Neuronal stem cell (in vitro differentiated cells): ENCODE results near the gene POLR1A.
A peak's percentile ranks its signal among the peaks of the same experiment; 100 is the strongest.

Source experiments
- DNase-seq: peaks from one replicate; pipeline ENCODE4 v3.0.0-alpha.2; 2013; ENCODE audit warnings: low spot score
- H2AFZ ChIP-seq: one replicate; pipeline ENCODE4 v1.6.1; 2013; ENCODE audit warnings: mild to moderate bottlenecking, low read length, inconsistent platforms
- H2AK5ac ChIP-seq: 2 replicates; pipeline ENCODE4 v1.6.1; 2013; ENCODE audit warnings: low read depth, mild to moderate bottlenecking, inconsistent platforms, low read length, moderate library complexity, mixed read lengths
- H2BK120ac ChIP-seq: 2 replicates; pipeline ENCODE4 v1.6.1; 2013; ENCODE audit warnings: low read depth, mild to moderate bottlenecking, inconsistent platforms, low read length, moderate library complexity, mixed read lengths
- H2BK12ac ChIP-seq: one replicate; pipeline ENCODE4 v1.6.1; 2013; ENCODE audit warnings: low read length, inconsistent platforms
- H2BK15ac ChIP-seq: 2 replicates; pipeline ENCODE4 v1.6.1; 2013; ENCODE audit warnings: mild to moderate bottlenecking, low read length, inconsistent platforms, mixed read lengths
- H2BK5ac ChIP-seq: one replicate; pipeline ENCODE4 v1.6.1; 2013; ENCODE audit warnings: inconsistent platforms, mild to moderate bottlenecking, low read length, moderate library complexity
- H3K14ac ChIP-seq: one replicate; pipeline ENCODE4 v1.6.1; 2013; ENCODE audit warnings: low read length, inconsistent platforms
- H3K18ac ChIP-seq: 2 replicates; pipeline ENCODE4 v1.6.1; 2013; ENCODE audit warnings: low read length, inconsistent platforms
- H3K23ac ChIP-seq: 2 replicates; pipeline ENCODE4 v1.6.1; 2013; ENCODE audit warnings: low read depth, mild to moderate bottlenecking, mixed read lengths, low read length, inconsistent platforms; ENCODE audit not compliant: poor library complexity
- H3K27ac ChIP-seq: replicated peaks from 3 replicates; pipeline ENCODE4 v1.5.1; 2013; ENCODE audit warnings: low read length, inconsistent platforms
- H3K27me3 ChIP-seq, 3 experiments: 2 replicates each; pipeline ENCODE4 v1.6.1; 2013; ENCODE audit warnings: low read length in 3 of 3, mild to moderate bottlenecking in 2 of 3, inconsistent platforms in 1 of 3, low read depth in 1 of 3, mixed read lengths in 1 of 3, moderate library complexity in 1 of 3; ENCODE audit not compliant: control insufficient read depth in 3 of 3, insufficient read depth in 3 of 3
- H3K36me3 ChIP-seq, 2 donors: replicated peaks in 1 of 2; 2 replicates each; pipeline ENCODE4 v1.6.1; 2013; ENCODE audit warnings: low read length in 2 of 2; ENCODE audit not compliant: control insufficient read depth in 2 of 2, insufficient read depth in 2 of 2
- H3K4ac ChIP-seq: 2 replicates; pipeline ENCODE4 v1.6.1; 2013; ENCODE audit warnings: inconsistent platforms, mild to moderate bottlenecking, low read length, moderate library complexity
- H3K4me1 ChIP-seq, 2 donors: 1 replicate in 1 of 2; 2 replicates in 1 of 2; pipeline ENCODE4 v1.6.1; 2013; ENCODE audit warnings: low read length in 2 of 2, low read depth in 1 of 2; ENCODE audit not compliant: control insufficient read depth in 2 of 2, insufficient read depth in 1 of 2
- H3K4me2 ChIP-seq: one replicate; pipeline ENCODE4 v1.6.1; 2013; ENCODE audit warnings: mild to moderate bottlenecking, low read length, inconsistent platforms; ENCODE audit not compliant: insufficient read depth, poor library complexity, severe bottlenecking
- H3K4me3 ChIP-seq, 2 donors: 2 replicates each; pipeline ENCODE4 v1.5.1; 2013; ENCODE audit warnings: low read length in 2 of 2, mild to moderate bottlenecking in 2 of 2, inconsistent platforms in 1 of 2, moderate library complexity in 1 of 2
- H3K79me1 ChIP-seq: one replicate; pipeline ENCODE4 v1.6.1; 2013; ENCODE audit warnings: low read depth, mild to moderate bottlenecking, inconsistent platforms, low read length, moderate library complexity
- H3K9ac ChIP-seq: one replicate; pipeline ENCODE4 v1.6.1; 2013; ENCODE audit warnings: mild to moderate bottlenecking, low read depth, low read length, inconsistent platforms; ENCODE audit not compliant: poor library complexity
- H3K9me3 ChIP-seq, 2 donors: replicated peaks in 1 of 2; 2 replicates each; pipeline versions ENCODE3 to v1.6.1; 2013; ENCODE audit warnings: low read length in 2 of 2, mild to moderate bottlenecking in 2 of 2, inconsistent platforms in 1 of 2, low read depth in 1 of 2, mixed read lengths in 1 of 2, moderate library complexity in 1 of 2; ENCODE audit not compliant: control insufficient read depth in 2 of 2, insufficient read depth in 1 of 2
- H4K8ac ChIP-seq: one replicate; pipeline ENCODE4 v1.6.1; 2013; ENCODE audit warnings: low read depth, mild to moderate bottlenecking, inconsistent platforms, low read length, moderate library complexity
- H4K91ac ChIP-seq: one replicate; pipeline ENCODE4 v1.6.1; 2013; ENCODE audit warnings: low read length, low read depth, mild to moderate bottlenecking, inconsistent platforms; ENCODE audit not compliant: poor library complexity
- WGBS, 2 donors: extraction: QIAGEN DNeasy Blood & Tissue Kit; methylation state at CpG; one replicate each; pipeline ENCODE4 v1.1.7; 2013; ENCODE audit warnings: missing lambda C conversion rate in 2 of 2, mixed read lengths in 1 of 2; ENCODE audit not compliant: insufficient read length in 2 of 2, insufficient replicate concordance in 1 of 2; ENCODE audit errors: extremely low coverage in 2 of 2; 5-methylcytosine and 5-hydroxymethylcytosine counted together

Gene POLR1A

GRCh38 chr2:86017901-86018896, 87.5 kb downstream of the POLR1A start:
- DNase-seq, result no peak
- WGBS, 2 donors, result no CpG with 5 or more reads among the region's 22 CpGs
- Histone ChIP-seq H2BK120ac (no peak overlapping the region), H3K9ac (no peak overlapping the region), H3K27me3 (no peaks in the 10 kb centered on the region), H3K4me2 (no peak overlapping the region), H3K14ac (no peak overlapping the region), H2BK5ac (no peak overlapping the region), H2BK15ac (no peak overlapping the region), H3K4ac (no peak overlapping the region), H4K91ac (no peak overlapping the region), H3K18ac (peak overlapping the region; percentile 49), H3K4me3 (no peak overlapping the region), H2BK12ac (no peak overlapping the region), H2AFZ (no peak overlapping the region), H3K23ac (no peak overlapping the region), H3K36me3 (peaks cover 0 to 3% of the 10 kb centered on the region in 2 donors), H2AK5ac (peak overlapping the region; percentile 3), H4K8ac (no peak overlapping the region), H3K27ac (no peak overlapping the region), H3K4me1 (peaks cover 0 to 1% of the 10 kb centered on the region in 2 donors), H3K9me3 (peaks cover 3 to 4% of the 10 kb centered on the region in 2 donors), H3K79me1 (no peaks in the 10 kb centered on the region)

- Histone ChIP-seq H3K18ac (no peak overlapping the region), H2AFZ (no peak overlapping the region), H3K27ac (no peak overlapping the region), H3K27me3 (no peaks in the 10 kb centered on the region), H3K4me1 (peaks cover 0 to 1% of the 10 kb centered on the region in 2 donors), H3K4ac (no peak overlapping the region), H2BK120ac (no peak overlapping the region), H2AK5ac (no peak overlapping the region), H2BK12ac (no peak overlapping the region), H3K79me1 (no peaks in the 10 kb centered on the region), H3K9ac (no peak overlapping the region), H4K91ac (no peak overlapping the region), H2BK15ac (no peak overlapping the region), H3K4me3 (no peak overlapping the region), H3K14ac (no peak overlapping the region), H4K8ac (no peak overlapping the region), H3K36me3 (no peaks in the 10 kb centered on the region), H2BK5ac (no peak overlapping the region), H3K4me2 (no peak overlapping the region), H3K9me3 (peaks cover 3 to 7% of the 10 kb centered on the region in 2 donors), H3K23ac (no peak overlapping the region)
- no peak for DNase-seq
- no CpG with 5 or more reads among the region's 12 CpGs for WGBS, 2 donors
Measured at GRCh38 chr2:86016581-86016980, 89.1 kb downstream of the POLR1A start.

GRCh38 chr2:86015699-86016098, 90.0 kb downstream of the POLR1A start:
- Histone ChIP-seq H2BK120ac (no peak overlapping the region), H3K27me3 (no peaks in the 10 kb centered on the region), H3K27ac (no peak overlapping the region), H2BK12ac (no peak overlapping the region), H3K9ac (no peak overlapping the region), H3K14ac (no peak overlapping the region), H3K9me3 (peaks cover 3 to 7% of the 10 kb centered on the region in 2 donors), H3K4me1 (peaks cover 0 to 1% of the 10 kb centered on the region in 2 donors), H2BK15ac (no peak overlapping the region), H3K4me3 (no peak overlapping the region), H3K4me2 (no peak overlapping the region), H3K4ac (no peak overlapping the region), H3K79me1 (no peaks in the 10 kb centered on the region), H2AK5ac (no peak overlapping the region), H4K91ac (no peak overlapping the region), H3K36me3 (no peaks in the 10 kb centered on the region), H3K18ac (no peak overlapping the region), H3K23ac (no peak overlapping the region), H2AFZ (no peak overlapping the region), H4K8ac (no peak overlapping the region), H2BK5ac (no peak overlapping the region)
- no peak for DNase-seq
- WGBS, 2 donors, result no CpG with 5 or more reads among the region's 1 CpG

GRCh38 chr2:86015006-86015405, 90.7 kb downstream of the POLR1A start:
- no peak overlapping the region for H2BK12ac ChIP-seq
- H3K9ac ChIP-seq, result no peak overlapping the region
- no peak overlapping the region for H3K27ac ChIP-seq
- no CpG with 5 or more reads among the region's 2 CpGs for WGBS, 2 donors
- H2BK120ac ChIP-seq, result no peak overlapping the region
- H2BK15ac ChIP-seq, result no peak overlapping the region
- H4K8ac ChIP-seq, result no peak overlapping the region
- no peak overlapping the region for H3K4ac ChIP-seq
- DNase-seq, result no peak
- H2AFZ ChIP-seq, result no peak overlapping the region
- peak overlapping the region in 1 of 2 donors; percentile 21 for H3K4me3 ChIP-seq
- no peaks in the 10 kb centered on the region for H3K27me3 ChIP-seq
- no peak overlapping the region for H3K14ac ChIP-seq
- H2AK5ac ChIP-seq, result no peak overlapping the region
- peaks cover 0 to 1% of the 10 kb centered on the region in 2 donors for H3K4me1 ChIP-seq
- no peak overlapping the region for H3K23ac ChIP-seq
- H3K79me1 ChIP-seq, result no peaks in the 10 kb centered on the region
- H4K91ac ChIP-seq, result no peak overlapping the region
- peaks cover 3 to 7% of the 10 kb centered on the region in 2 donors for H3K9me3 ChIP-seq
- H3K36me3 ChIP-seq, result no peaks in the 10 kb centered on the region
- no peak overlapping the region for H3K4me2 ChIP-seq
- H2BK5ac ChIP-seq, result no peak overlapping the region
- no peak overlapping the region for H3K18ac ChIP-seq
